ENCODE measurements around the gene BLOC1S1. TPM values are rescaled to one million over a fixed set of nuclear protein-coding genes. Genes with fewer than 3 reads are reported as not detected.
A peak's percentile ranks its signal among the peaks of the same experiment; 100 is the strongest.

BLOC1S1 gene
- polyA plus RNA-seq, 4 donors, result 177 to 688 (median 434) TPM

DNA sequence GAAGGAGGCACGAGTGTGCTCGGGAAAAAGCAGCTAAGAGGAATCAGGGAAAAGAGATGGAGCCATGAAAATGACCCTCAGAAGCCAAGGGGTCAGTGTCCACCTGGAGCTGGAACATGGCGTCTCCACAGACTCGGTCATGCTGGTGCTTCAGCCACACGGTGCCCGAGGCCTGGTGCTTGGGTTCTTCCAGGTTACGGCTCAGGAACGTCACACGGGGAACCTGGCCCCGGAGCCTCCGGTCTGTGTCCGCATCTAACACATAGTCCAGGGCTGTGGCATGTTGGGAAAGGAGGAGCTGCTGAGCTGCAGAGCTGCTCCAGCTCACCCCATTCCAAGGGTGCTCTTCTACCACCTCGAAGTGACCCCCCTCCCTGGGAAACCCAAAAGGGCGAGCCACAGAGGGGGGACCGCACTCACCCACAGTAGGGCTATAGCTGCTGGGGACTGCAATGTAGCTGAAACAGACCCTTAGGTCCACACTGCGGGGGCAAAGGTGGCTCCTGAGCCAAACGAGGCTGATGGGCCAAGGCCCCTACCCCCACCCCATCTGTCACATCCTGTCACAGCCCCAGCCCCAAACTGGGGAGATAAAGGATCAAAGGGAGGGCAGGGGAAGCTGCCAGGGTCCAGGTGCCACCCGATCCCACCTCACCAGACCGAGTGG lies 18.9 kb upstream of the BLOC1S1 start:
- H3K27ac ChIP-seq (ENCODE audit: low read depth in 1 of 3, low read length in 2 of 3), result no peak overlapping the region
- no peak for DNase-seq
- no peaks in the 10 kb centered on the region for H3K9me3 ChIP-seq (ENCODE audit: control insufficient read depth in 2 of 2, insufficient read depth in 1 of 2, low read depth in 1 of 2, low read length in 1 of 2)
- H3K27me3 ChIP-seq (ENCODE audit: control insufficient read depth in 3 of 3, insufficient read depth in 3 of 3, low read length in 3 of 3), result no peaks in the 10 kb centered on the region
- peaks cover 0 to 35% (median 3%) of the 10 kb centered on the region in 3 donors for H3K4me1 ChIP-seq (ENCODE audit: control insufficient read depth in 3 of 3, insufficient read depth in 2 of 3, low read depth in 1 of 3, low read length in 2 of 3)
- WGBS, 3 donors, result 81 to 87% (median 82%) methylated on average over 17 to 19 of the region's 19 CpGs
- H3K4me3 ChIP-seq (ENCODE audit: low read depth in 1 of 3, low read length in 3 of 3), result no peak overlapping the region
- no peak for FAIRE-seq
- peaks cover 0 to 23% (median 0%) of the 10 kb centered on the region in 3 donors for H3K36me3 ChIP-seq (ENCODE audit: control insufficient read depth in 3 of 3, insufficient read depth in 2 of 3, low read depth in 1 of 3, low read length in 3 of 3)

DNA sequence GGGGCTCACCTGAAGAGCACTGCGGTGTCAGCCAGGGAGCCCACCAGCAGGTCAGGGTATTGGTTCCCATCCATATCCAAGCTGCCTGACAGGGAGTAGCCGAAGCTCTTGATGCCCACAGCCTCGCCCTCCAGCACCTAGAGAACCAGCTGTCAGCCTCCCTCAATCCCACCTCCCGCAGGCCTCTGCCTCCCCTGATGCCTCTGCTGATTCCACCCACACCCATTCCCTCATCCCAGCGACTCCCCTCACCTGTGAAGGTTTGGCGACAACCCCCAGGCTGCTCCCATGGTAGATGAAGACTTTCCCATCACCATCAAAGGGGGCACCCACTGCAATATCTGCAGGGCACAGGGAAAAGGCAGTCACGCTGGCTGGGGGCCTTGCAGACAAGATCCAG lies 18.2 kb upstream of the BLOC1S1 start:
- no peak overlapping the region for H3K4me3 ChIP-seq (ENCODE audit: low read depth in 1 of 3, low read length in 3 of 3)
- H3K4me1 ChIP-seq (ENCODE audit: control insufficient read depth in 3 of 3, insufficient read depth in 2 of 3, low read depth in 1 of 3, low read length in 2 of 3), result peaks cover 0 to 36% (median 3%) of the 10 kb centered on the region in 3 donors
- H3K27me3 ChIP-seq (ENCODE audit: control insufficient read depth in 3 of 3, insufficient read depth in 3 of 3, low read length in 3 of 3), result no peaks in the 10 kb centered on the region
- 84 to 86% (median 84%) methylated on average over 7 of the region's 7 CpGs for WGBS, 3 donors
- DNase-seq (no peak), FAIRE-seq (no peak)
- no peak overlapping the region for H3K27ac ChIP-seq (ENCODE audit: low read depth in 1 of 3, low read length in 2 of 3)
- H3K9me3 ChIP-seq (ENCODE audit: control insufficient read depth in 2 of 2, insufficient read depth in 1 of 2, low read depth in 1 of 2, low read length in 1 of 2), result no peaks in the 10 kb centered on the region
- peaks cover 0 to 22% (median 0%) of the 10 kb centered on the region in 3 donors for H3K36me3 ChIP-seq (ENCODE audit: control insufficient read depth in 3 of 3, insufficient read depth in 2 of 3, low read depth in 1 of 3, low read length in 3 of 3)

DNA sequence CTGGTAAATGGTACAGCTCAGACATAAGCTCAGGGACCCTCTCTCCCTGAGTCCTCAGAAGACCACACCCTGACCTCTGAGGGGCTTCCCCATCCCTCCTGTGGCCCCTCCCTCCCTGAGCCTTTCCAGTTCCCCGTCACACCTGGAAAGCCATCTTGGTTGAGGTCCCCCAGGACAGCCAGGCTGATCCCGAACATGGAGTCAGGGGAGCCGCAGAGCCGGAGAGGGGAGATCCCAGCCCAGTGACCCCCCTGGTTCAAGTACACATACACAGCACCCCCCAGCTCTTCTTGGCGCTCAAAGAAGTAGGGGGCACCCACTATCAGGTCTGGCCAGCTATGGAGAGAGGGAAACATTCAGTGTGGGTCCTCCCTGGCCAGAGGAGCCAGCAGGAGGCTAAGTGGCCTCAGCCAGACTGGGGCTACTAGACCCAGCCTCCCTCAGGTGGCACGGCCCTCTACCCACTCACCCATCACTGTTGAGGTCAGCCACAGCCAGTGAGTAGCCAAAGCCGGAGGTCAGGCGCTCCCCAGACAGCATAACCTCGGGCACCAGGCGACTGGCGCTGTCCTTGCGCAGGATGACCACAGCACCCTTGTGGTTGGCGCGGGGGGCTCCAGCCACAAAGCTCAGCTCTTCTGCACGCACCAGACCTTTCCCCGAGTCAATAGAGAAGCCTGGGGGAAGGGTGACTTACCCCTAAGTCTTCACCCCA lies 17.4 kb upstream of the BLOC1S1 start:
- no peak for DNase-seq
- Histone ChIP-seq H3K9me3 (ENCODE audit: control insufficient read depth in 2 of 2, insufficient read depth in 1 of 2, low read depth in 1 of 2, low read length in 1 of 2) (no peaks in the 10 kb centered on the region), H3K4me3 (ENCODE audit: low read depth in 1 of 3, low read length in 3 of 3) (no peak overlapping the region), H3K36me3 (ENCODE audit: control insufficient read depth in 3 of 3, insufficient read depth in 2 of 3, low read depth in 1 of 3, low read length in 3 of 3) (peaks cover 0 to 14% (median 0%) of the 10 kb centered on the region in 3 donors), H3K4me1 (ENCODE audit: control insufficient read depth in 3 of 3, insufficient read depth in 2 of 3, low read depth in 1 of 3, low read length in 2 of 3) (peaks cover 0 to 42% (median 3%) of the 10 kb centered on the region in 3 donors), H3K27me3 (ENCODE audit: control insufficient read depth in 3 of 3, insufficient read depth in 3 of 3, low read length in 3 of 3) (no peaks in the 10 kb centered on the region), H3K27ac (ENCODE audit: low read depth in 1 of 3, low read length in 2 of 3) (no peak overlapping the region)
- FAIRE-seq, result no peak
- WGBS, 3 donors, result 90 to 95% (median 91%) methylated on average over 15 to 16 of the region's 16 CpGs

DNA sequence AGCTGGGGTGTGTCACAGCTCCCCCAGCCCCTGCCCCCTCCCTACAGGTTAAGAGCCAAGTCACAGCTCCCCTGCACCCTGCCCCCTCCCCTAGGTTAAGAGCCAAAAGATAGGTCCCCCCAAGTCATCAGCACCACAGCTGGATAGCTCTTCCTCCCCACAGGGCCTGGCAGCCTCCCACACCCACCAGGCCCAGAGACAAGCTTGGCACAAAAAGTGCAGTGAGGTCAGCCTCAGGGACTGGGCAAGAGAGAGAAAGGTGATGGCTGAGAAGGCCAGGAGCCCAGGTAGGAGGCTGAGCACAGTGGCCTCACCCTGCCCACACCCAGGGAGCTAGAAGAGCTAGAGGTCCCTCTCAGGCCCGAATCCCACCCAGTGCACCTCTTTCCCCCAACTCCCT lies 16.9 kb upstream of the BLOC1S1 start:
- Histone ChIP-seq H3K4me1 (ENCODE audit: control insufficient read depth in 3 of 3, insufficient read depth in 2 of 3, low read depth in 1 of 3, low read length in 2 of 3) (peaks cover 0 to 41% (median 3%) of the 10 kb centered on the region in 3 donors), H3K4me3 (ENCODE audit: low read depth in 1 of 3, low read length in 3 of 3) (no peak overlapping the region), H3K27ac (ENCODE audit: low read depth in 1 of 3, low read length in 2 of 3) (no peak overlapping the region), H3K9me3 (ENCODE audit: control insufficient read depth in 2 of 2, insufficient read depth in 1 of 2, low read depth in 1 of 2, low read length in 1 of 2) (no peaks in the 10 kb centered on the region), H3K36me3 (ENCODE audit: control insufficient read depth in 3 of 3, insufficient read depth in 2 of 3, low read depth in 1 of 3, low read length in 3 of 3) (peaks cover 0 to 9% (median 0%) of the 10 kb centered on the region in 3 donors), H3K27me3 (ENCODE audit: control insufficient read depth in 3 of 3, insufficient read depth in 3 of 3, low read length in 3 of 3) (no peaks in the 10 kb centered on the region)
- FAIRE-seq (no peak), DNase-seq (no peak)
- WGBS, 3 donors, result 78 to 92% (median 92%) methylated on average over 1 of the region's 1 CpG

DNA sequence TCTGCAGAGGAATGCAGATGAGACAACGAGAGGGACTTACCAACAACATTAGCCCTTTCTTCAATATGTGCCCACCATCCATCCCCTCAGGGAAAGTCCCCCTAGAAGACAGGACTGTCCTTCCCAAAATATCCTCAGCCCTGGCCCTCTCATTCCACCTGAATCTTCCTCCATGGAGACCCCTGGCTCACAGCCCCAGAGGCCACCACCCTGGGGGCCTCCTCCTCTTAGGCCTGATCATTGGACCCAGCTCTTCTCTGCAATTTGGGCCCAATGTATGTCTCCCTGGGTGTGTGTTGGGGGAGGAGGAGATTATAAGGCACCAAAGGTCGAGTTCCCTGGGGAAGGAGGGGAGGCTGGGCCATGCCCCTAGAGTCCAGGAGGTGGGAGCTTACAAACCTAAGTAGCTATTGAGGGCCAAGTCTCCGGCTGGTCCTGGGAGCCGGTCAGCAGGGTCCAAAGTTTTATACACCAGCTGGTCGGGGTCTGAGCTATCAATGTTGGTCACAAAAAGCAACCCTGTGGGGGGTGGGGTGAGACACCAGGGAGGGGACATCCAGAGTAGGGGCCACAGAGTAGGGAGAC lies 16.3 kb upstream of the BLOC1S1 start:
- WGBS, 3 donors, result 34 to 59% (median 43%) methylated on average over 5 of the region's 5 CpGs
- DNase-seq (peak; percentile 38 to 44), FAIRE-seq (no peak)
- peaks cover 0 to 4% (median 0%) of the 10 kb centered on the region in 3 donors for H3K36me3 ChIP-seq (ENCODE audit: control insufficient read depth in 3 of 3, insufficient read depth in 2 of 3, low read depth in 1 of 3, low read length in 3 of 3)
- H3K27ac ChIP-seq (ENCODE audit: low read depth in 1 of 3, low read length in 2 of 3), result no peak overlapping the region
- H3K9me3 ChIP-seq (ENCODE audit: control insufficient read depth in 2 of 2, insufficient read depth in 1 of 2, low read depth in 1 of 2, low read length in 1 of 2), result no peaks in the 10 kb centered on the region
- H3K4me1 ChIP-seq (ENCODE audit: control insufficient read depth in 3 of 3, insufficient read depth in 2 of 3, low read depth in 1 of 3, low read length in 2 of 3), result peaks cover 0 to 35% (median 3%) of the 10 kb centered on the region in 3 donors
- H3K4me3 ChIP-seq (ENCODE audit: low read depth in 1 of 3, low read length in 3 of 3), result no peak overlapping the region
- no peaks in the 10 kb centered on the region for H3K27me3 ChIP-seq (ENCODE audit: control insufficient read depth in 3 of 3, insufficient read depth in 3 of 3, low read length in 3 of 3)

DNA sequence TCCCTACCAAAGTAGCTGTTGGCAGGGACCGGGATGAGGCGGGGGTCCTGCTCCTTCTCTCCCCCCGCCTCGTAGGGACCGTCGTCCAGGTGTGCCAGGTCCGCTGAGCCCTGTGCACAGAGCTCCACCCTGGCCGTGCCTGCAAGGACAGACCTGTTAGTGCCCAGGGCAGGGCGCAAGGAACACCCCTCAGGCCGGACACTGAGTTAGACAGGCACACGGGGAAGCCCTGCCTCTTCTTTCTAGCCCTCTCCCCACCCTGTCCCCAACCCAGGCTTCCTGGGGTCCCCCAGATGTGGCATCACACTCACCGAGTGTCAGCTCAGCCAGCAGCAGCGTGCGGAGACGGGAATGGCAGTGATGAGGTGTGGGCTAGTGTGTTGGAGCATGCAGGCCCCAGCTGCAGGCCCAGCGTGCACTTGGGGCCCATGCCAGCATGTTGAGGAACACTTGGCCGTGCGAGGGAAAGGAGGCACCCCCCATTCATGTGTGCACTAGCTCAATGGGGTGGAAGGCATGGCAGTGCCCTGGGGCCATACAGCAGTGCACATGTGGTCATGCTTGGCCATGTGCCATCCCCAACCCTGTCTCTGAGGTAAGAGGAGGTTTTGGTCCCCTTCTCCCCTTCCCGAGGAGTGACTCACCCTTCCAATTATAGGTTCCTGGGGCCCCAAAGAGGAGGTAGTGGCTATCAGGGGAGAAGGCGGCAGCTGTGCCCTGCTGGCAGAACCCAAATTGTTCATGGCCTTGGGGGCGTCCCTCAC lies 15.4 kb upstream of the BLOC1S1 start:
- no peak for DNase-seq
- H3K4me1 ChIP-seq (ENCODE audit: control insufficient read depth in 3 of 3, insufficient read depth in 2 of 3, low read depth in 1 of 3, low read length in 2 of 3), result peaks cover 0 to 31% (median 3%) of the 10 kb centered on the region in 3 donors
- H3K36me3 ChIP-seq (ENCODE audit: control insufficient read depth in 3 of 3, insufficient read depth in 2 of 3, low read depth in 1 of 3, low read length in 3 of 3), result no peaks in the 10 kb centered on the region
- H3K4me3 ChIP-seq (ENCODE audit: low read depth in 1 of 3, low read length in 3 of 3), result no peak overlapping the region
- no peaks in the 10 kb centered on the region for H3K27me3 ChIP-seq (ENCODE audit: control insufficient read depth in 3 of 3, insufficient read depth in 3 of 3, low read length in 3 of 3)
- no peak for FAIRE-seq
- no peaks in the 10 kb centered on the region for H3K9me3 ChIP-seq (ENCODE audit: control insufficient read depth in 2 of 2, insufficient read depth in 1 of 2, low read depth in 1 of 2, low read length in 1 of 2)
- WGBS, 3 donors, result 78 to 86% (median 82%) methylated on average over 14 to 21 of the region's 21 CpGs
- H3K27ac ChIP-seq (ENCODE audit: low read depth in 1 of 3, low read length in 2 of 3), result no peak overlapping the region

DNA sequence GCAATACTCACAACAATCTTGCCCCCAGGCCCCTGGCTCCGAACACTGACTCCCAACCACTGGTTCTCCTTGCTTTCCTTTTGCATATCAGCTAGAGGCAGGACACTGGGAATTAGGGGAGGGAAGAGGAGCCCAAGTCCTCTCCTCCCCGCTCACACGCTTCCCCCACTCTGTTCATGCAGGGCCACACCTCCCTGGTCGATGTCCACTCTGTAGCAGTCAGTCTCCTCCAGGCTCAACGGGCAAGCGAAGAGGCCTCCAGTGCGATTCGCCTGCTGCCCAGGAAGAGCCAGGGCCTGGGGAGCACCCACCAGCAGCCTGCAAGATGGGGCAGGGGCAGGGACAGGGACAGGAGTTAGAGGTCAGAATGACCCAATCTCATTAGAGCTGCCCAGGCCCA lies 13.0 kb upstream of the BLOC1S1 start:
- no peaks in the 10 kb centered on the region for H3K36me3 ChIP-seq (ENCODE audit: control insufficient read depth in 3 of 3, insufficient read depth in 2 of 3, low read depth in 1 of 3, low read length in 3 of 3)
- 63 to 79% (median 78%) methylated on average over 8 of the region's 8 CpGs for WGBS, 3 donors
- FAIRE-seq (no peak), DNase-seq (no peak)
- peaks cover 0 to 13% (median 0%) of the 10 kb centered on the region in 3 donors for H3K27me3 ChIP-seq (ENCODE audit: control insufficient read depth in 3 of 3, insufficient read depth in 3 of 3, low read length in 3 of 3)
- peaks cover 0 to 33% (median 3%) of the 10 kb centered on the region in 3 donors for H3K4me1 ChIP-seq (ENCODE audit: control insufficient read depth in 3 of 3, insufficient read depth in 2 of 3, low read depth in 1 of 3, low read length in 2 of 3)
- H3K27ac ChIP-seq (ENCODE audit: low read depth in 1 of 3, low read length in 2 of 3), result no peak overlapping the region
- H3K9me3 ChIP-seq (ENCODE audit: control insufficient read depth in 2 of 2, insufficient read depth in 1 of 2, low read depth in 1 of 2, low read length in 1 of 2), result no peaks in the 10 kb centered on the region
- H3K4me3 ChIP-seq (ENCODE audit: low read depth in 1 of 3, low read length in 3 of 3), result no peak overlapping the region

DNA sequence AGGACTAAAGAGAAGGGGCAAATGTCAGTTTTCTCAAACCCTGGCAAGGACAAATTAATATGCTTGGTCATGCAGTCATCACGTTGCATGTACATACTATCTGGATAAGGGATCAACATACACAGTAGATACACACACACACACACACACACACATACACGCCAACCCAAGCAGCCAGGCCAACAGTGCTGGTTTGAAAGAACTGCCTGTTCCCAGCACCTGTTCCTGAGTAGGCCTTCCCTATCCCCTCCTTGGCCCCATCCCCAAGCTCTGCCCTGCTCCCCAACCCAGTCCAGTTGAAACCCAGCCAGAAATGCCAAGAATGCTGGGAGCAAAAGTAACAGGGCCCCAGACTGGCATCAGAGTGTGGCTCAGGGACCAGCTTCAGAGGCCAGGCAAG lies 12.6 kb upstream of the BLOC1S1 start:
- WGBS, 3 donors, result 20 to 61% (median 48%) methylated on average over 2 of the region's 2 CpGs
- no peaks in the 10 kb centered on the region for H3K9me3 ChIP-seq (ENCODE audit: control insufficient read depth in 2 of 2, insufficient read depth in 1 of 2, low read depth in 1 of 2, low read length in 1 of 2)
- no peak overlapping the region for H3K4me3 ChIP-seq (ENCODE audit: low read depth in 1 of 3, low read length in 3 of 3)
- peak overlapping the region in 1 of 3 donors; percentile 62 for H3K27ac ChIP-seq (ENCODE audit: low read depth in 1 of 3, low read length in 2 of 3)
- H3K4me1 ChIP-seq (ENCODE audit: control insufficient read depth in 3 of 3, insufficient read depth in 2 of 3, low read depth in 1 of 3, low read length in 2 of 3), result peaks cover 0 to 33% (median 3%) of the 10 kb centered on the region in 3 donors
- peaks cover 0 to 13% (median 0%) of the 10 kb centered on the region in 3 donors for H3K27me3 ChIP-seq (ENCODE audit: control insufficient read depth in 3 of 3, insufficient read depth in 3 of 3, low read length in 3 of 3)
- no peaks in the 10 kb centered on the region for H3K36me3 ChIP-seq (ENCODE audit: control insufficient read depth in 3 of 3, insufficient read depth in 2 of 3, low read depth in 1 of 3, low read length in 3 of 3)
- DNase-seq (no peak), FAIRE-seq (no peak)
